IMR-90 (cell line): ENCODE measurements around the gene IGF2R. TPM values are rescaled to one million over a fixed set of nuclear protein-coding genes. Genes with fewer than 3 reads are reported as not detected.

Source experiments
- ATAC-seq: fragments of 200-7000 bp; cut with Tn5 transposase; 2 replicates; pipeline ENCODE4 v1.9.1; 2020; ENCODE audit warnings: low read depth, mild to moderate bottlenecking, moderate library complexity
- BruUV-seq: library from RNA; stranded (reverse); fragments of 400-500 nt; replicated peaks from 2 replicates; lab custom pipeline; 2021; lab: Mats Ljungman, UMichigan
- CTCF ChIA-PET: fragments of 300-600 bp; formaldehyde crosslinking; extraction: SDS; loops from one replicate; lab custom pipeline; 2021; ENCODE audit warnings: antibody characterized with exemption; lab: Yijun Ruan, JAX
- POLR2A ChIA-PET: fragments of 300-600 bp; sonication (Branson Sonifier 250); formaldehyde crosslinking; loops from one replicate; lab custom pipeline; 2022; ENCODE audit warnings: antibody characterized with exemption; ENCODE audit not compliant: unreplicated experiment; lab: Charles Lee
- DNase-seq: peaks from one replicate; pipeline ENCODE4 v3.0.0; 2013
- H2AFZ ChIP-seq: replicated peaks from 2 replicates; pipeline ENCODE3; 2013; ENCODE audit warnings: low read length, mild to moderate bottlenecking; ENCODE audit not compliant: poor library complexity
- H2AK5ac ChIP-seq: 2 replicates; pipeline ENCODE4 v1.6.1; 2013; ENCODE audit warnings: low read depth, low read length, inconsistent platforms
- H2AK9ac ChIP-seq: replicated peaks from 2 replicates; pipeline ENCODE3; 2013; ENCODE audit warnings: mild to moderate bottlenecking, low read depth, low read length, moderate library complexity; ENCODE audit not compliant: poor library complexity
- H2BK120ac ChIP-seq: 2 replicates; pipeline ENCODE4 v1.6.1; 2013; ENCODE audit warnings: low read depth, low read length, inconsistent platforms
- H2BK15ac ChIP-seq: 3 replicates; pipeline ENCODE4 v1.6.1; 2013; ENCODE audit warnings: low read depth, low read length, inconsistent platforms
- H2BK20ac ChIP-seq: 2 replicates; pipeline ENCODE4 v1.6.1; 2013; ENCODE audit warnings: low read depth, mild to moderate bottlenecking, inconsistent platforms, low read length, moderate library complexity
- H2BK5ac ChIP-seq: 2 replicates; pipeline ENCODE4 v1.6.1; 2013; ENCODE audit warnings: mild to moderate bottlenecking, low read depth, low read length, inconsistent platforms; ENCODE audit not compliant: poor library complexity, severe bottlenecking
- H3K14ac ChIP-seq: replicated peaks from 2 replicates; pipeline ENCODE4 v1.6.1; 2013; ENCODE audit warnings: low read depth, low read length, inconsistent platforms
- H3K18ac ChIP-seq: 2 replicates; pipeline ENCODE4 v1.6.1; 2013; ENCODE audit warnings: low read depth, low read length, control low read depth
- H3K23ac ChIP-seq: 2 replicates; pipeline ENCODE4 v1.6.1; 2013; ENCODE audit warnings: low read depth, low read length, inconsistent platforms
- H3K27ac ChIP-seq: 2 replicates; pipeline ENCODE4 v1.5.1; 2013; ENCODE audit warnings: mild to moderate bottlenecking, control low read depth, low read length; ENCODE audit not compliant: insufficient read depth
- H3K27me3 ChIP-seq: 2 replicates; pipeline ENCODE4 v1.6.1; 2013; ENCODE audit warnings: low read length; ENCODE audit not compliant: control insufficient read depth, insufficient read depth
- H3K36me3 ChIP-seq: 2 replicates; pipeline ENCODE4 v1.6.1; 2013; ENCODE audit warnings: low read length, mixed read lengths; ENCODE audit not compliant: control insufficient read depth, insufficient read depth
- H3K4ac ChIP-seq: 2 replicates; pipeline ENCODE4 v1.6.1; 2013; ENCODE audit warnings: low read depth, low read length, inconsistent platforms
- H3K4me1 ChIP-seq: 2 replicates; pipeline ENCODE4 v1.6.1; 2013; ENCODE audit warnings: low read length, mixed read lengths; ENCODE audit not compliant: control insufficient read depth, insufficient read depth
- H3K4me2 ChIP-seq: 2 replicates; pipeline ENCODE4 v1.6.1; 2013; ENCODE audit warnings: low read depth, mild to moderate bottlenecking, control low read depth, low read length, moderate library complexity
- H3K4me3 ChIP-seq: 2 replicates; pipeline ENCODE4 v1.5.1; 2013; ENCODE audit warnings: low read depth, mild to moderate bottlenecking, control low read depth, low read length, moderate library complexity; ENCODE audit not compliant: insufficient read depth
- H3K56ac ChIP-seq: 2 replicates; pipeline ENCODE4 v1.6.1; 2013; ENCODE audit warnings: low read length, inconsistent platforms; ENCODE audit not compliant: insufficient read depth; ENCODE audit errors: extremely low read depth
- H3K79me1 ChIP-seq, 2 experiments: 2 replicates each; pipeline ENCODE4 v1.6.1; 2013; ENCODE audit warnings: low read length in 2 of 2, inconsistent platforms in 1 of 2, low read depth in 1 of 2
- H3K9ac ChIP-seq: 2 replicates; pipeline ENCODE4 v1.6.1; 2013; ENCODE audit warnings: low read depth, low read length, control low read depth
- H3K9me1 ChIP-seq: 2 replicates; pipeline ENCODE4 v1.6.1; 2013; ENCODE audit warnings: low read length, inconsistent platforms; ENCODE audit not compliant: insufficient read depth
- H3K9me3 ChIP-seq: 2 replicates; pipeline ENCODE4 v1.6.1; 2013; ENCODE audit warnings: low read length; ENCODE audit not compliant: control insufficient read depth, insufficient read depth
- H4K20me1 ChIP-seq: 2 replicates; pipeline ENCODE4 v1.6.1; 2013; ENCODE audit warnings: low read length, inconsistent platforms; ENCODE audit not compliant: insufficient read depth
- H4K5ac ChIP-seq: 2 replicates; pipeline ENCODE4 v1.6.1; 2013; ENCODE audit warnings: mild to moderate bottlenecking, low read depth, low read length, control low read depth
- H4K8ac ChIP-seq, 2 experiments: 2 replicates each; pipeline ENCODE4 v1.6.1; 2013; ENCODE audit warnings: low read depth in 2 of 2, low read length in 2 of 2, control low read depth in 1 of 2, inconsistent platforms in 1 of 2
- H4K91ac ChIP-seq: 2 replicates; pipeline ENCODE4 v1.6.1; 2013; ENCODE audit warnings: low read depth, low read length, inconsistent platforms; ENCODE audit not compliant: insufficient read depth
- BHLHE40 ChIP-seq: fragments of 150-350 bp; IDR thresholded peaks from 2 replicates; pipeline ENCODE4 v1.6.1; 2016; ENCODE audit warnings: mild to moderate bottlenecking, low read depth, low read length
- CHD1 ChIP-seq: IDR thresholded peaks from 2 replicates; pipeline ENCODE4 v1.6.1; 2012; ENCODE audit warnings: low read depth, low read length, improper control_type of control experiment
- ELK1 ChIP-seq: fragments of 150-350 bp; IDR thresholded peaks from 2 replicates; pipeline ENCODE4 v1.6.1; 2016; ENCODE audit warnings: low read depth, mild to moderate bottlenecking, low read length, moderate library complexity, borderline replicate concordance
- FOS ChIP-seq: fragments of 150-350 bp; IDR thresholded peaks from 2 replicates; pipeline ENCODE4 v1.6.1; 2016; ENCODE audit warnings: low read depth, low read length
- MAFK ChIP-seq: IDR thresholded peaks from 2 replicates; pipeline ENCODE4 v1.6.1; 2012; ENCODE audit warnings: low read depth, low read length, improper control_type of control experiment
- MAZ ChIP-seq: IDR thresholded peaks from 2 replicates; pipeline ENCODE4 v1.6.1; 2012; ENCODE audit warnings: low read depth, mild to moderate bottlenecking, low read length, improper control_type of control experiment, moderate library complexity, borderline replicate concordance
- POLR2A ChIP-seq: IDR thresholded peaks from 2 replicates; pipeline ENCODE4 v1.6.1; 2012; ENCODE audit warnings: mild to moderate bottlenecking, low read depth, low read length
- RAD21 ChIP-seq: IDR thresholded peaks from 2 replicates; pipeline ENCODE4 v1.6.1; 2012; ENCODE audit warnings: low read length, improper control_type of control experiment
- RCOR1 ChIP-seq: IDR thresholded peaks from 2 replicates; pipeline ENCODE4 v1.6.1; 2012; ENCODE audit warnings: mild to moderate bottlenecking, low read length, improper control_type of control experiment; ENCODE audit not compliant: insufficient replicate concordance
- RFX5 ChIP-seq: IDR thresholded peaks from 2 replicates; pipeline ENCODE4 v1.8.0; 2012; ENCODE audit warnings: low read depth, mild to moderate bottlenecking, low read length, moderate library complexity
- SMC3 ChIP-seq: fragments of 150-350 bp; IDR thresholded peaks from 2 replicates; pipeline ENCODE4 v1.6.1; 2016; ENCODE audit warnings: low read depth, mild to moderate bottlenecking, antibody characterized with exemption, low read length, moderate library complexity
- USF2 ChIP-seq: fragments of 150-350 bp; IDR thresholded peaks from 2 replicates; pipeline ENCODE4 v1.6.1; 2017; ENCODE audit warnings: mild to moderate bottlenecking, antibody characterized with exemption, low read length, low read depth
- WGBS, 2 experiments: methylation state at CpG; one replicate each; pipeline versions ENCODE4 v1.1.5 to v1.1.7; 2013; ENCODE audit warnings: missing lambda C conversion rate in 2 of 2; ENCODE audit not compliant: insufficient read length in 1 of 2; ENCODE audit errors: extremely low coverage in 2 of 2; 5-methylcytosine and 5-hydroxymethylcytosine counted together
- dilution Hi-C: fragments of 300-500 bp; cut with HindIII; formaldehyde crosslinking; loops from one replicate; pipeline ENCODE4 v1.14.3; 2018; ENCODE audit warnings: low sequenced_read_pairs; ENCODE audit not compliant: unreplicated experiment
- in situ Hi-C: fragments of 300-500 bp; cut with MboI; formaldehyde crosslinking; loops from 3 replicates; pipeline ENCODE4 v1.14.3; 2019; ENCODE audit warnings: low sequenced_read_pairs, inconsistent platforms, mixed read lengths
- intact Hi-C: fragments of 100-400 bp; cut with micrococcal nuclease; formaldehyde crosslinking; loops from 2 replicates; pipeline ENCODE4 v1.10.0; 2022
- polyA plus RNA-seq, 3 experiments: library from polyadenylated mRNA; depleted of rRNA; stranded (reverse); fragments of >200 nt; gene quantifications; 2 replicates each; pipeline ENCODE4 v1.2.3, GENCODE V29; 2012; ENCODE audit warnings: low replicate concordance in 1 of 3
- total RNA-seq: library from RNA; depleted of rRNA; stranded (reverse); fragments of >200 nt; gene quantifications from 2 replicates; pipeline ENCODE4 v1.2.3, GENCODE V29; 2012

Gene IGF2R
- total and polyA plus RNA-seq, 2 of the 4 experiments (the other 2 are of a cell fraction), result 33.2 to 41.4 TPM

- TF ChIP-seq CHD1, result no peak
Measured at GRCh38 chr6:160135907-160136655, 167.2 kb downstream of the IGF2R start (continued).

- Histone ChIP-seq H4K20me1 (no peaks in the 10 kb centered on the region), H3K9ac (no peak overlapping the region), H2BK5ac (no peak overlapping the region), H3K4me2 (no peak overlapping the region), H3K27ac (no peak overlapping the region), H3K9me1 (peaks cover 6% of the 10 kb centered on the region; the same call in 1 of the 2 replicates), H3K4me1 (peaks cover 15% of the 10 kb centered on the region), H2AK9ac (no peak overlapping the region), H3K4me3 (no peak overlapping the region), H3K27me3 (no peaks in the 10 kb centered on the region), H2BK15ac (no peak overlapping the region), H2BK20ac (no peak overlapping the region), H3K23ac (no peak overlapping the region), H2AFZ (no peak overlapping the region), H4K91ac (no peak overlapping the region), H3K56ac (no peak overlapping the region), H3K9me3 (no peaks in the 10 kb centered on the region), H2BK120ac (no peak overlapping the region), H4K8ac (no peak overlapping the region), H3K14ac (no peak overlapping the region), H2AK5ac (no peak overlapping the region), H3K18ac (no peak overlapping the region), H4K5ac (no peak overlapping the region), H3K36me3 (no peaks in the 10 kb centered on the region), H3K4ac (no peak overlapping the region), H3K79me1 (no peaks in the 10 kb centered on the region)
- ATAC-seq (no peak), DNase-seq (no peak)
- POLR2A ChIA-PET, result no interaction called here
- 79% methylated on average over 5 of the region's 12 CpGs; no CpG with 5 or more reads in 1 of the 2 experiments for WGBS, 2 experiments
- dilution Hi-C loops (no loop called here), in situ Hi-C loops (no loop called here), intact Hi-C loops (loop anchor here (5.0 kb wide), 1 partner anchor 395 kb away; no protein-coding TSS in a partner anchor)
- BruUV-seq, result no TSS peak
- TF ChIP-seq MAFK, result no peak
- no peak for TF ChIP-seq BHLHE40
- TF ChIP-seq SMC3, result no peak
- TF ChIP-seq RAD21, result no peak
- no peak for TF ChIP-seq ELK1
- no peak for TF ChIP-seq CHD1
- no peak for TF ChIP-seq POLR2A
- TF ChIP-seq MAZ, result no peak
- TF ChIP-seq USF2, result no peak
- no peak for TF ChIP-seq FOS
- TF ChIP-seq RFX5, result no peak
- TF ChIP-seq RCOR1, result no peak
- CTCF ChIA-PET, result interaction anchor here (0.9 to 1.8 kb wide), 5 partner anchors 9 to 318 kb away, joined by 3 to 14 read pairs (median 3); no protein-coding TSS in a partner anchor
Measured at GRCh38 chr6:160137130-160137988, 168.5 kb downstream of the IGF2R start.
